SK-N-SH (cell line): Measurements from ENCODE around the gene USP34. TPM values are rescaled to one million over a fixed set of nuclear protein-coding genes. Genes with fewer than 3 reads are reported as not detected.

ENCODE experiments used
- CTCF ChIA-PET: fragments of 300-600, 350-600 bp; formaldehyde crosslinking; extraction: SDS; loops from one replicate; lab custom pipeline; 2021; lab: Yijun Ruan, JAX
- POLR2A ChIA-PET: fragments of 350-600 bp; sonication (Branson Sonifier 250); formaldehyde crosslinking; extraction: SDS; loops from one replicate; lab custom pipeline; 2020; ENCODE audit warnings: antibody characterized with exemption, inconsistent platforms; lab: Yijun Ruan, JAX
- DNase-seq: peaks from one replicate; pipeline ENCODE4 v3.0.0; 2012
- H2AFZ ChIP-seq: fragments of 200-600 bp; sonication (generic); 2 replicates; pipeline ENCODE4 v1.8.1; 2016; ENCODE audit warnings: antibody characterized with exemption, mild to moderate bottlenecking, low read depth
- H3F3A ChIP-seq: fragments of 200-600 bp; sonication (generic); replicated peaks from 2 replicates; pipeline ENCODE3; 2016; ENCODE audit warnings: antibody characterized with exemption, mild to moderate bottlenecking; ENCODE audit not compliant: insufficient read depth
- H3K27ac ChIP-seq, 2 experiments: fragments of 200-500 bp in 1 of 2; fragments of 200-600 bp in 1 of 2; sonication (Bioruptor generic) in 1 of 2; sonication (generic), shearing (Covaris generic) in 1 of 2; 2 replicates each; pipeline versions ENCODE4 v1.5.1 to v1.6.1; 2014 to 2016; ENCODE audit warnings: low read depth in 2 of 2, inconsistent platforms in 1 of 2, low read length in 1 of 2, mild to moderate bottlenecking in 1 of 2, mixed read lengths in 1 of 2
- H3K27me3 ChIP-seq: fragments of 200-600 bp; sonication (generic), shearing (Covaris generic); 2 replicates; pipeline ENCODE4 v1.6.1; 2016; ENCODE audit warnings: mixed run types; ENCODE audit not compliant: insufficient read depth
- H3K36me3 ChIP-seq, 2 experiments: fragments of 200-500 bp in 1 of 2; fragments of 200-600 bp in 1 of 2; sonication (Bioruptor generic) in 1 of 2; sonication (generic) in 1 of 2; replicated peaks in 1 of 2; 2 replicates each; pipeline versions ENCODE3 to v1.5.1; 2014 to 2016; ENCODE audit warnings: low read length in 1 of 2, mild to moderate bottlenecking in 1 of 2; ENCODE audit not compliant: insufficient read depth in 2 of 2, control insufficient read depth in 1 of 2
- H3K4me1 ChIP-seq, 2 experiments: fragments of 200-500 bp in 1 of 2; fragments of 200-600 bp in 1 of 2; sonication (Bioruptor generic) in 1 of 2; sonication (generic), shearing (Covaris generic) in 1 of 2; 2 replicates each; pipeline versions ENCODE4 v1.5.1 to v1.6.1; 2014 to 2016; ENCODE audit warnings: low read depth in 1 of 2, low read length in 1 of 2, mixed run types in 1 of 2; ENCODE audit not compliant: insufficient read depth in 2 of 2, control insufficient read depth in 1 of 2
- H3K4me2 ChIP-seq: fragments of 200-600 bp; sonication (generic), shearing (Covaris generic); 2 replicates; pipeline ENCODE4 v1.6.1; 2017; ENCODE audit warnings: mixed run types
- H3K4me3 ChIP-seq, 2 experiments: fragments of 200-500 bp in 1 of 2; fragments of 200-600 bp in 1 of 2; sonication (Bioruptor generic) in 1 of 2; sonication (generic), shearing (Covaris generic) in 1 of 2; 2 replicates each; pipeline versions ENCODE4 v1.5.1 to v1.8.1; 2014 to 2016; ENCODE audit warnings: low read depth in 2 of 2, inconsistent platforms in 1 of 2, low read length in 1 of 2, mild to moderate bottlenecking in 1 of 2, mixed read lengths in 1 of 2, moderate library complexity in 1 of 2
- H3K79me2 ChIP-seq: fragments of 200-600 bp; sonication (generic); 2 replicates; pipeline ENCODE4 v1.8.1; 2017; ENCODE audit warnings: mild to moderate bottlenecking; ENCODE audit not compliant: insufficient read depth
- H3K9ac ChIP-seq: fragments of 200-600 bp; sonication (generic); 2 replicates; pipeline ENCODE4 v1.6.1; 2017; ENCODE audit warnings: mixed run types
- H3K9me2 ChIP-seq: fragments of 200-600 bp; sonication (generic); 2 replicates; pipeline ENCODE4 v1.6.1; 2017; ENCODE audit warnings: mixed run types
- H3K9me3 ChIP-seq: fragments of 200-600 bp; sonication (generic); 2 replicates; pipeline ENCODE4 v1.6.1; 2017; ENCODE audit warnings: mixed run types, mild to moderate bottlenecking, moderate library complexity
- H4K20me1 ChIP-seq: fragments of 200-600 bp; sonication (generic); 2 replicates; pipeline ENCODE4 v1.6.1; 2017; ENCODE audit warnings: mild to moderate bottlenecking, mixed run types; ENCODE audit not compliant: insufficient read depth
- CHD2 ChIP-seq: fragments of 150-350 bp; IDR thresholded peaks from 2 replicates; pipeline ENCODE4 v1.6.1; 2018; ENCODE audit warnings: low read length; ENCODE audit not compliant: partially characterized antibody
- CTCF ChIP-seq: fragments of 200-600 bp; sonication (generic); IDR thresholded peaks from 2 replicates; pipeline ENCODE4 v1.6.1; 2017; ENCODE audit warnings: antibody characterized with exemption, mild to moderate bottlenecking, moderate library complexity
- EP300 ChIP-seq, 2 experiments: IDR thresholded peaks; 2 replicates each; pipeline versions ENCODE4 v1.4.0 to v1.6.1; 2012; ENCODE audit warnings: borderline replicate concordance in 1 of 2, low read depth in 1 of 2, low read length in 1 of 2
- FOSL2 ChIP-seq: IDR thresholded peaks from 2 replicates; pipeline ENCODE4 v1.4.0; 2012; ENCODE audit warnings: low read depth, mild to moderate bottlenecking, moderate library complexity, borderline replicate concordance
- FOXJ3 ChIP-seq: sonication (generic); formaldehyde crosslinking; IDR thresholded peaks from 2 replicates; pipeline ENCODE4 v1.5.1; 2020; ENCODE audit warnings: mild to moderate bottlenecking, missing genetic modification reagents
- JUND ChIP-seq: IDR thresholded peaks from 2 replicates; pipeline ENCODE4 v1.4.0; 2012
- MEF2A ChIP-seq: IDR thresholded peaks from 2 replicates; pipeline ENCODE4 v1.4.0; 2012; ENCODE audit warnings: low read depth, borderline replicate concordance
- MXI1 ChIP-seq: IDR thresholded peaks from 2 replicates; pipeline ENCODE4 v1.6.1; 2012; ENCODE audit warnings: mild to moderate bottlenecking, low read depth, low read length, improper control_type of control experiment
- NFIC ChIP-seq: IDR thresholded peaks from 2 replicates; pipeline ENCODE4 v1.4.0; 2012; ENCODE audit warnings: borderline replicate concordance
- NRF1 ChIP-seq: IDR thresholded peaks from 2 replicates; pipeline ENCODE4 v1.6.1; 2012; ENCODE audit warnings: low read depth, mild to moderate bottlenecking, low read length
- POLR2AphosphoS5 ChIP-seq: IDR thresholded peaks from 2 replicates; pipeline ENCODE4 v1.6.1; 2012; ENCODE audit warnings: low read depth, low read length
- RAD21 ChIP-seq: IDR thresholded peaks from 2 replicates; pipeline ENCODE4 v1.6.1; 2012; ENCODE audit warnings: mild to moderate bottlenecking, low read length
- RFX5 ChIP-seq: IDR thresholded peaks from 2 replicates; pipeline ENCODE4 v1.6.1; 2012; ENCODE audit warnings: mild to moderate bottlenecking, improper control_type of control experiment, low read length
- SIN3A ChIP-seq: IDR thresholded peaks from 2 replicates; pipeline ENCODE4 v1.6.1; 2012; ENCODE audit warnings: low read depth, mild to moderate bottlenecking, low read length, moderate library complexity, borderline replicate concordance
- TCF12 ChIP-seq: IDR thresholded peaks from 2 replicates; pipeline ENCODE4 v1.4.0; 2012
- USF1 ChIP-seq: IDR thresholded peaks from 2 replicates; pipeline ENCODE4 v1.4.0; 2012; ENCODE audit warnings: low read depth, borderline replicate concordance
- USF2 ChIP-seq: fragments of 150-350 bp; IDR thresholded peaks from 2 replicates; pipeline ENCODE4 v1.6.1; 2017; ENCODE audit warnings: antibody characterized with exemption, low read length, low read depth, borderline replicate concordance
- ZBTB33 ChIP-seq: IDR thresholded peaks from 2 replicates; pipeline ENCODE4 v1.4.0; 2012; ENCODE audit warnings: low read depth, borderline replicate concordance
- WGBS: methylation state at CpG from one replicate; pipeline ENCODE4 v1.1.6; 2017; ENCODE audit warnings: low lambda C conversion rate; 5-methylcytosine and 5-hydroxymethylcytosine counted together
- polyA plus RNA-seq, 3 experiments: library from polyadenylated mRNA; depleted of rRNA; stranded (reverse); fragments of >200 nt; gene quantifications; 2 replicates each; pipeline ENCODE4 v1.2.3, GENCODE V29; 2012

USP34 gene
- polyA plus RNA-seq, 1 of the 3 experiments (the other 2 are of a cell fraction): 31.4 TPM

- Histone ChIP-seq H2AFZ (no peak overlapping the region), H3K9ac (no peak overlapping the region), H3F3A (peaks cover 14% of the 10 kb centered on the region), H3K79me2 (peaks cover 100% of the 10 kb centered on the region), H4K20me1 (peaks cover 94% of the 10 kb centered on the region), H3K9me3 (no peaks in the 10 kb centered on the region), H3K36me3 (peaks cover 0 to 5% of the 10 kb centered on the region in 2 experiments), H3K4me1 (peaks cover 3 to 5% of the 10 kb centered on the region in 2 experiments; a peak in 2 of 4 replicates), H3K4me3 (no peak overlapping the region; a peak in 1 of 4 replicates), H3K27me3 (no peaks in the 10 kb centered on the region), H3K4me2 (no peak overlapping the region), H3K27ac (no peak overlapping the region), H3K9me2 (no peaks in the 10 kb centered on the region)
- TF ChIP-seq NRF1: no peak
- TF ChIP-seq FOSL2: no peak
- TF ChIP-seq FOXJ3: no peak
- TF ChIP-seq USF1: no peak
- TF ChIP-seq RFX5: no peak
- TF ChIP-seq CTCF: peak; percentile 50
- peak; percentile 39; the same call in 1 of the 2 replicates for TF ChIP-seq RAD21
- TF ChIP-seq SIN3A: no peak
- no peak for TF ChIP-seq ZBTB33
- no peak for TF ChIP-seq MXI1
- WGBS: 70% methylated on average over 6 of the region's 6 CpGs
- peak; percentile 42 for DNase-seq
- POLR2A ChIA-PET: no interaction called here
- CTCF ChIA-PET: interaction anchor here (0.8 to 2.0 kb wide), 7 partner anchors 9 to 51 kb away, joined by 3 to 4 read pairs (median 3); no protein-coding TSS in a partner anchor
Observed at GRCh38 chr2:61426267-61426897, 44.5 kb downstream of the USP34 start.

GRCh38 chr2:61425605-61426155, 45.2 kb downstream of the USP34 start:
- ChIA-PET POLR2A (no interaction called here), CTCF (interaction anchor here (0.6 to 2.0 kb wide), 6 partner anchors 8 to 413 kb away, joined by 3 to 4 read pairs (median 3); no protein-coding TSS in a partner anchor)
- Histone ChIP-seq H3K4me1 (peaks cover 3 to 5% of the 10 kb centered on the region in 2 experiments; a peak in 2 of 4 replicates), H3K4me2 (no peak overlapping the region), H3K79me2 (peaks cover 100% of the 10 kb centered on the region), H3K9me2 (no peaks in the 10 kb centered on the region), H3K4me3 (no peak overlapping the region), H3F3A (peaks cover 7% of the 10 kb centered on the region), H3K9ac (no peak overlapping the region), H4K20me1 (peaks cover 94% of the 10 kb centered on the region), H3K9me3 (no peaks in the 10 kb centered on the region), H3K36me3 (peaks cover 0 to 5% of the 10 kb centered on the region in 2 experiments), H2AFZ (no peak overlapping the region), H3K27ac (peak overlapping the region in 1 of 2 experiments; percentile 7; a peak in 1 of 4 replicates), H3K27me3 (no peaks in the 10 kb centered on the region)
- WGBS: 78% methylated on average over 6 of the region's 6 CpGs
- TF ChIP-seq USF1 (no peak), TCF12 (no peak), EP300 (IDR thresholded peaks at IDR 0.05; ENCODE audit: borderline replicate concordance in 1 of 2, low read depth in 1 of 2, low read length in 1 of 2) (no peak), CHD2 (no peak), RAD21 (no peak), NFIC (no peak), POLR2AphosphoS5 (no peak), MEF2A (no peak), USF2 (no peak), JUND (no peak), FOXJ3 (no peak), FOSL2 (no peak)
- DNase-seq: no peak
